Fibroblast of mammary gland (primary cell): ENCODE results near the gene DDX10.
A peak's percentile ranks its signal among the peaks of the same experiment; 100 is the strongest.
"Not testable (repeated sequence)": the region's sequence is repeated elsewhere in the genome, so short reads cannot be mapped to it uniquely, and the experiment has no call there.

ENCODE experiments used
- DNase-seq: peaks from one replicate; pipeline ENCODE4 v3.0.0-alpha.2; 2010; ENCODE audit warnings: low read depth
- H3K4me3 ChIP-seq: 2 replicates; pipeline ENCODE4 v1.5.1; 2011; ENCODE audit warnings: low read depth, mild to moderate bottlenecking, low read length, moderate library complexity; ENCODE audit not compliant: control insufficient read depth
- TF ChIP-seq, protein P1 (sequence below): conservative IDR thresholded peaks from 2 replicates; pipeline ENCODE4 v1.5.1; 2011; ENCODE audit warnings: low read depth, low read length, inconsistent platforms; ENCODE audit not compliant: control insufficient read depth, insufficient read depth

DDX10 gene

DNA sequence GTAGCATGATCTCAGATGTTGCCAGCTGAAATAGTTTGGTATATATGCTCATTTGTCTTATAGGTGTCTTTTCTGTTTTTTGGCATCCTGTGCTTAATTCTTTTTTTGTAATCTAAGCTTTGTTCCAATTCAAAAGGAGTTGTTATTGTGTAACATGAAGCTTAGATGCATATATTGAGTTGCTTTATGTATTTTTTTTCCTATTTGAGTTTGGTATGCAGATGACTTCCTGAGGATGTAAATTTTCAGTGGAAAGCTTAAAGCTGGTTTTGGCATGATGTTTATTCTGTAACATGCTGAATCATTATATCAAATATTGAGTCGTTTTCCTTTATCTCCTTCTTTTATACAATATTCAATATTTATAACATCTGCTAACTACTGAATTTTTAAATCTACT lies 69.4 kb downstream of the DDX10 start:
- TF ChIP-seq, protein P1, sequence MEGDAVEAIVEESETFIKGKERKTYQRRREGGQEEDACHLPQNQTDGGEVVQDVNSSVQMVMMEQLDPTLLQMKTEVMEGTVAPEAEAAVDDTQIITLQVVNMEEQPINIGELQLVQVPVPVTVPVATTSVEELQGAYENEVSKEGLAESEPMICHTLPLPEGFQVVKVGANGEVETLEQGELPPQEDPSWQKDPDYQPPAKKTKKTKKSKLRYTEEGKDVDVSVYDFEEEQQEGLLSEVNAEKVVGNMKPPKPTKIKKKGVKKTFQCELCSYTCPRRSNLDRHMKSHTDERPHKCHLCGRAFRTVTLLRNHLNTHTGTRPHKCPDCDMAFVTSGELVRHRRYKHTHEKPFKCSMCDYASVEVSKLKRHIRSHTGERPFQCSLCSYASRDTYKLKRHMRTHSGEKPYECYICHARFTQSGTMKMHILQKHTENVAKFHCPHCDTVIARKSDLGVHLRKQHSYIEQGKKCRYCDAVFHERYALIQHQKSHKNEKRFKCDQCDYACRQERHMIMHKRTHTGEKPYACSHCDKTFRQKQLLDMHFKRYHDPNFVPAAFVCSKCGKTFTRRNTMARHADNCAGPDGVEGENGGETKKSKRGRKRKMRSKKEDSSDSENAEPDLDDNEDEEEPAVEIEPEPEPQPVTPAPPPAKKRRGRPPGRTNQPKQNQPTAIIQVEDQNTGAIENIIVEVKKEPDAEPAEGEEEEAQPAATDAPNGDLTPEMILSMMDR: no peak
- no peak for DNase-seq
- H3K4me3 ChIP-seq: no peak overlapping the region

DNA sequence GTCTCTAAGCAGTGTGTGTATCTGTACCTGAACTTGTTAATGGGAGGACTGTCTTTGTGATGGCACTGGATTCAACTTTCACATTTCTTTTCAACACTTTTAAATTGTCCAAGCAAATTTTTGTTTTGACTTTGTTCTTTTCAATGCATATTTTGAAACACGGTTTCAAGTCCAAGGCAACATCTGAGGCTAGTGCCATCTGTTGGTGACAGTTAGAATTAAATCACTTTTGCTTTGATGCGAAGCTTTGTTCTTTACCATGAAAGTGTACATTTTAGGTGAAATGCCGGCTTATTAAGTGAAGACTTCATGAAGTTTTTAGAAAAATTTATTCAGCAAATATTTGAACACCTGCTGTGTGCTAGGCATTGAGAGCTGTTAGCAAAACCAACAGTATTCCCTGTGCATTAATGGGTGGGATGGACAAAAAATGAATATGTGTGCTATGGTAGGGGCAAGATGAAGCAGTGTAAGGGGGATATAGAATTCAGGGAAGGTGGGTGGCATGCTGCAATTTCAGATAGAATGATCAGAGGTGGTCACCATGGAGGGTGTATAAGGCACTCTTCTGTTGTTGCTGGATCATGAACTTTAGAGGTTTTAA lies 70.2 kb downstream of the DDX10 start:
- DNase-seq: peak; percentile 34
- TF ChIP-seq, protein P1: peak; percentile 48
- no peak overlapping the region for H3K4me3 ChIP-seq

DNA sequence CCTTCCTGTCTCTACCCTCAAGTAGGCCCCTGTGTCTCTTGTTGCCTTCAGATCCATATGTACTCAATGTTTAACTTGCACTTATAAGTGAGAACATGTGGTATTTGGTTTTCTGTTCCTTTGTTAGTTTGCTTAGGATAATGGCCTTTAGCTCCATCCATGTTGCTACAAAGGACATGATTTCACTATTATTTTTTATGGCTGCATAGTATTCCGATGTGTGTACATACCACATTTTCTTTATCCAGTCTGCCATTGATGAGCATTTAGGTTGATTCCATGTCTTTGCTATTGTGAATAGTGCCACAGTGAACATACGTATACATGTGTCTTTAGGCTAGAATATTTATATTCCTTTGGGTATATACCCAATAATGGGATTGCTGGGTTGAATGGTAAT lies 75.3 kb downstream of the DDX10 start:
- H3K4me3 ChIP-seq, DNase-seq: not testable (repeated sequence)

DNA sequence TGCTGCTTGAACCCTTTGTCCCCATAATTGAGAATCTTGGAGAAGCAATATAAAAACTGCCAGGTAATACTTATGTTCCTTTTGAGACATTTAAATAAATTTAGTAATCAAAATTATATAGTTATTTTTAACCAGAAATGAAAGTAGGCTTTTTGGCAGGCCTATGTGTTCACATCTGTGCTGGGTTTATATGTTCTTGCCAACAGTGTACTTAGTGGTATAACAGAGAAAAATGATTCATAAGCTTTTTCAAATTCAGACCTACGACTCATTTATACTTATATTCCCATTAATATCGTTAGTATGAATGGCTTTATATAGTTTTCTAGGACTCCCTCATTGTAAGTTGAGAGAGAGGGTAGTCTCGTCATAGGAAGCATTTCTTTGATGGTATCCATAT lies 79.0 kb downstream of the DDX10 start:
- DNase-seq: peak; percentile 37
- H3K4me3 ChIP-seq: no peak overlapping the region
- TF ChIP-seq, protein P1: no peak

DNA sequence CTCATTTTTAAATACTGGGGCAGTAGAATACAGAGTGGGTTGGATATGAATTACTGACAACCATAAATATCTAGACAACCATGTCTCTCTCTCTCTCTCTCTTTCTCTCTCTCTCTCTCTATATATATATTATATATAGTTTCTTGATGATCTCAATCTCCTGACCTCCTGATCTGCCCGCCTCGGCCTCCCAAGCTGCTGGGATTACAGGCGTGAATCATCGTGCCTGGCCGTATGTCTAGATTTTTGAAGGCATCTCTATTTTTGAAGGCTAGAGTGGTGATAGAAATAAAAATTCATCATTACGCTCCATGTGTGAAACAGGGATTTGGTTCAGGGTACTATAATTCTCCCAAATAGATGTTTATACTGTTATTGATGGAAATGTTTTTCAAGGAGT lies 84.1 kb downstream of the DDX10 start:
- DNase-seq: no peak
- TF ChIP-seq, protein P1: no peak

DNA sequence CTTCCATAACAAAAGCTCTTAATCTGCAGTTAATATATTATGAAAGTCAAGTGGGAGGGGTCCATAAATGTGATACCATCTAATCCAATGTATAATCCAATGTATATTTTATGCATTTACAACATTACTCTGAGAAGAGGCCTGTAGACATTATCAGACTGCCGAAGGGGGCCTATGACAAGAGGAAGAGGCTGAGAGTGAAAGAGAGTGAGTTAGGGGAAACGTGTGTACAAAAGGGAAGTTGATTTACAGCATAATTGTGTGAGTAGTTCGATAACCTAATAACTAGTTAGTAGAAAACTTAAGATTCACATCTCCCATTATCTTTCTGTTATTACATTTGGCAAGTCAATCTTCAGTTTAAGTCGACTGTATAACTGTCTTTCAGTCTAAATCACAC lies 86.6 kb downstream of the DDX10 start:
- TF ChIP-seq, protein P1: no peak
- H3K4me3 ChIP-seq: no peak overlapping the region
- no peak for DNase-seq

More for the DNA sequence above, 84.1 kb downstream of the DDX10 start:
- no peak overlapping the region for H3K4me3 ChIP-seq

DNA sequence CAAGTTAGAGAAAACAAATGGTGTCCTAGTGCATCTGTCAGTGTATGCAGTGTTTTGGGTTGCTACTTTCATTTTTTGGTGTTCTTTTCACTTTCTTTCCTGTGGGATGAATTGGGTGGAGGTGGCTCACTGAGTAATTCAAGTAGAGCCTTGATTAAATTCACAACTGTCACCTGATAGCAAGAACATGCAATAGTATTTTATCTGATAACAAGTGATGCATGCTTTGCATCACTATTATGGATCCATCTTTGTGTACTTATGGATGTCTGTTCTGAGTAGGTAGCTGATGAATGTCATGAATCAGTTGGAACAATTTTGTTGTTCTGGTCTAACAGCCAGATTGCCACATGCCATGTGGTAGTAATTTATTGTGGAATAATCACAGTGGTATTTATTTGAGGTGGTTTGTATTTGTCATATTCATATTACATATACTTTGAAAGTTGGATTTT lies 87.5 kb downstream of the DDX10 start:
- peak; percentile 34 for DNase-seq
- TF ChIP-seq, protein P1: no peak
- H3K4me3 ChIP-seq: no peak overlapping the region
